HG03460 (cell line): ENCODE measurements around the gene GGT6.

Source experiments
- ATAC-seq: cut with Tn5 transposase; IDR thresholded peaks from one replicate; pipeline ENCODE4 v1.9.1; 2021; ENCODE audit not compliant: unreplicated experiment

The GGT6 gene

GRCh38 chr17:4527134-4527533, 33.2 kb downstream of the GGT6 start:
- ATAC-seq: no peak

GRCh38 chr17:4525691-4526397, 34.5 kb downstream of the GGT6 start:
- no peak for ATAC-seq

DNA sequence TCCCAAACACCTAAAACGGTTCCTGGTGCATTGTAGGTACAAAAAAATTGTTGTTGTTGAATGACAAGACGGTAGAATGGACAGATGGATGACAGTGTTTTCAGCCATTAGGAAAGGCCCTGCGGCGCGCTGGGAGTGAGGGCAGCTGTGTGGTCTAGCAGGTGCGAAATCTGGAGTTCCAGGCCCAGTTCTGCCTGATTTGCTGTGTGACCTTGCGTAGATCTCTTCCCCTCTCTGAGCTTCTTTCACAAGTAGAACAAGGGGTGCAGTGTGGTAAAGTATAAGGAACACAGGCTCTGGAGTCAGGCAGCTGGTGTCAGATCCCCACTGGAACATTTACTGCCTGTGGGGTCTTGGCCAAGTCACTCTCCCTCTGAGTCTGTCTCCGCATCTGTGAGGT, 36.4 kb downstream of the GGT6 start:
- ATAC-seq: no peak

DNA sequence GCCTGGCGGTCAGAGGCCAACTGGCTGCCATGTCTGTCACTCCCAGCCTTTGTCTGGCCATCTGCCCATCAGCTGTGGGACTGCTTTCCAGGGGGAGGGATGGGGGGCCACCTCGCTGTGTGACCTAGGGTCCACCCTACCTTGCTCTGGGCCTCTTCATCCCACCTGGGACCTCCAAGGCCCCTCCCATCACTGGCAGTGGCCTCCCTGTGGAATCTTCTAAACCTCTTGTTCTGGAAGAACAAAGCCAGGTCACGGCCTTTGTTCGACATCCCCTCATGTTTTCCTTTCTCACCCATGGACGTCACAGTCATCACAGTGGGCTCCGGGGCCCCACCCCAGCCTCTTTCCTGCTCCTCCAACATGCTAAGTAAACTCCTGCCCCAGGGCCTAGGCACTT, 37.7 kb downstream of the GGT6 start:
- no peak for ATAC-seq

DNA sequence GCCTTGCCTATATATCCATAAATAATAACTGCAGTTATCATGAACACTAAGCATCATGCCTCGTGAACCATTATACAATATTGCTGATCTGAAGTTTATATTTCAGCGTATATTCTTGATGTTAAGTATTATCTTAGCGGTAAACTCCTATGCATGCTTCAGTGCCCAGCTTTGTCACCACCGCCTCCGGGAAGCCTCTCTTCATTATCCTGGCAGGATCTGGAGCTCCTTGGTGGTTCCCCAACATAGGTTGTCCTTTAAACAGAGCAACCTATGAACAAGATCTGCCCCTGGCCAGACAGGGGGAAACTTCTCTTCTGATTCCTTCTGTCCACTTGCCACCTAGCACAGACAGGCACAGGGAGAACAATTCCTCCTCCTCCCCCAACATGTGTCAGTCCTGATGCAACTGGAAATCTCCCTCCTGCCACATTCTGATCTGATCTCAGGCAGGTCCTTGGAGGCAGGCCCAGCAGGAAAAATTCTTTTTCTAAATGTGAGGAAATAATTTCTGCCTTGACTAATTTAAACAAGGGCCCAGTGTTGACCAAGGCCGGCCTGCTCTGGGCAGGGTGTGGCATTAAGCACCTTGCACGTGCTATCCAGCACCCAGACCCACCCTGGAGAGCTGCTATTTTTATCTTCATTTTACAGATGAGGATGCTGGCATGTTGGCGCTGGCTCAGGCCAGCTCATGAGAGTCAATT, 39.3 kb downstream of the GGT6 start:
- ATAC-seq: no peak

DNA sequence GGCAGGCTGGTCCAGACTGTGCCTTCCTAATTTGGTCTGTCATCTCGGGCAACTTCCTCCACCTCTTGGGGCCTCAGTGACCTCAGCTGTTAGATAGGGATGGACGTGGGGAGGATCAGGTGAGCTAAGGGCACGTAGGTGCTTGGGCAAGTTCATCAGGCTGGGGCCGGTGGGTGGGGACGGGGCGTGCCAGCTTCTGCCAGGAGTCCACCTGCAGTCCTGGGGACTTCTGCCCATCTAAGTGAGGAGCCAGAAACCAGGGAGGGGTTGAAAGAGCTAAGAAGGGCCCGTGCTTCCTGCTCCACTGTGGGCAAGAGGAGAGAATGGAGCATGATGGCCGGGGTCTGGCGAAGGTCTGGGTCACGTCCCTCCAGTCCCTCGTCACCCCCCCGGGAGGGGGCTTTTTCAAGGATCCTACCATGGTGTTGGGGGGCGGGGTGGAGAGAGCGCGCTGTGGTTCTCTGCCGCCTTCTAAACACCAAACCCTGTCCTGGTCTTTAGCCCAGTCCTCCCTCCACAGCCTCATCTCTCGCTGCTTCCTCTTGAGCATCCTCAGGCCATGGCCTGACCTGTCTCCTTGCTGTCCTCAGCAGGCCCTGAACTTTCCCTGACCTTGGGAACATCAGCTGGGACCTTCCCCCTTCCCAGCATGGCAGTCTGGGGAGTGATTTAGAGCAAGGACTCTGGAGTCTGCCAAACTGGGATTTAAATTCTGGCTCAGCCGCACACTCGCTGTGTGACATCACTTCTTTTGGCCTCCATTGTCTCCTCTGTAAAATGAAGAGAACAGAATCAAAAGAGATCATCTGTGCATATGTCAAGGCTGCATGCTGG, 40.1 kb downstream of the GGT6 start:
- no peak for ATAC-seq

- no peak for ATAC-seq
Observed at GRCh38 chr17:4519361-4519788, 41.0 kb downstream of the GGT6 start.

DNA sequence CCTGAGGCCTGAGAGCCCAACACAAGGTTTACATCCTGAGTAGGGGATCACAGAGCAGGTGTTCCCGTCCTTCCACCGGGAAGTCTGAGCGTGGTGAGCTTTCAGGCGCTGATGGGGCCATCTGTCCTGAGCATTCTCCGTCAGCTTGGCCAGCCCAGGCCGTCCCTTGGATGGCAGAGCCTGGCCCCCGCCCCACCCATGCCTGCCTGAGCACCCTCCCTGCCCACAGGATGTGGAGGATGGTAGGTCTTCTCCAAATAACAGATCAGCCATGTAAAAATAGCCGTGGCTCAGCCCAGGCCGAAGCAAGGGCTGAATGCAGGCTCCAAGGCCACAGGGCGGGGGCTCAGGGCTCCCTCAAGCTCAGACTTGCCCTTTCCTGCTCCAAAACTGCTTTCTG, 41.5 kb downstream of the GGT6 start:
- no peak for ATAC-seq

DNA sequence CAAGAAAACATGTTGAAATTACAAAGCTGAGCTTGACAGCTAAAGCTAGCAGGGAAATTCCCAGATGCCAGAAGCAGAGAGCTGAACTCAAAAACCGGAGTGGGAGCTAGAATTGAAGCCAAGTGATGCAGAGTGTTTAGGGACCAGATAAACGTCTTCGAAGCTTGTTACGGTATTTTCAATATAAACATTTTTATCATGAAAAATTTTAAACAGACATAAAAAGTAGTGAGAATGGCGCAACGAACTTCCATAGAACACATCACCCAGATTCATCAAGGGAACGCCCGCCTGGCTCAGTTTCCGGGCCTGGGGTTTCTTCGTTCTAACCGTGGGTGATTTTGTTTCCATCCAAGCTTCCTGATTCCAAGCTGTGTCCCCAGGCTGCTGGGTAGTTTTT, 43.6 kb downstream of the GGT6 start:
- no peak for ATAC-seq

DNA sequence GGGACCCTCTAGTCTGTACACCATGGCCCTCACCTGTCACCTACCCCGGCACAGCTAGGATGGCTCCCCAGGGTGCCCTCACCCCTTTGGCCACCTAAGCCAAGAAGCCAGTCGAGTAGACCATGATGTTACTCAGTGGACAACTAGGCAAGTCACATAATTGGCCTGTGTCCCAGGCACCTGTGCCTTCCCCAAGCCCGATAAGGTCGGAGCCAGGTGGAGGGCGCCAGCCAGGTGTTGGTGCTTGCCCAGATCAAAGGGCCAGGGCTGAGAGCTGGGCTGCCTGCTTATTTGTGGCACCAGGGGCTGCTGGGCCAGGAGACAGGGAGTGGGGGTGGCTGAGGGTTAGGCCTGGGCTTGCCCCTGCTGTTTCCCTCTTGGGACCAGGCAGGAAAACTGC, 44.9 kb downstream of the GGT6 start:
- ATAC-seq: no peak

- no peak for ATAC-seq
Observed at GRCh38 chr17:4514779-4515178, 45.6 kb downstream of the GGT6 start.

DNA sequence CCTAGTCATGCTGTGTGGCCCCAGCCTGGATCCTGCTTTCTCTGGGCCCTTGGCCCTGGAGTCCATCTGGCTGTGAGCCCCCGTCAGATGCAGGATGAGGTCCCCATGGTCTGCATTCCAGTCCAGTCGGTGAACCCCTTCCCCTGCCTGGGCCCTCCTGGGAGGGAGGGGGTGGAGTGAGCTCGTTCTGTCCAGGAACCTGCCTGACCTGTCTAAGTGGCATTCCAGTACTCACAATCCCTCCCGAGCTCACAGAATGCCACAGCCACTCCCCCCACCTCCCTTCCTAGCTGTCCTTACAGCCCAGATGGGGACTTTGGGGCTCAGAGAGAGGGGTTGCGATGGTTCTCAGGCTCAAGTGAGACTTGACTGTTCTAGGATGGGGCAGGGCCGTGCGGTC, 46.2 kb downstream of the GGT6 start:
- ATAC-seq: no peak

DNA sequence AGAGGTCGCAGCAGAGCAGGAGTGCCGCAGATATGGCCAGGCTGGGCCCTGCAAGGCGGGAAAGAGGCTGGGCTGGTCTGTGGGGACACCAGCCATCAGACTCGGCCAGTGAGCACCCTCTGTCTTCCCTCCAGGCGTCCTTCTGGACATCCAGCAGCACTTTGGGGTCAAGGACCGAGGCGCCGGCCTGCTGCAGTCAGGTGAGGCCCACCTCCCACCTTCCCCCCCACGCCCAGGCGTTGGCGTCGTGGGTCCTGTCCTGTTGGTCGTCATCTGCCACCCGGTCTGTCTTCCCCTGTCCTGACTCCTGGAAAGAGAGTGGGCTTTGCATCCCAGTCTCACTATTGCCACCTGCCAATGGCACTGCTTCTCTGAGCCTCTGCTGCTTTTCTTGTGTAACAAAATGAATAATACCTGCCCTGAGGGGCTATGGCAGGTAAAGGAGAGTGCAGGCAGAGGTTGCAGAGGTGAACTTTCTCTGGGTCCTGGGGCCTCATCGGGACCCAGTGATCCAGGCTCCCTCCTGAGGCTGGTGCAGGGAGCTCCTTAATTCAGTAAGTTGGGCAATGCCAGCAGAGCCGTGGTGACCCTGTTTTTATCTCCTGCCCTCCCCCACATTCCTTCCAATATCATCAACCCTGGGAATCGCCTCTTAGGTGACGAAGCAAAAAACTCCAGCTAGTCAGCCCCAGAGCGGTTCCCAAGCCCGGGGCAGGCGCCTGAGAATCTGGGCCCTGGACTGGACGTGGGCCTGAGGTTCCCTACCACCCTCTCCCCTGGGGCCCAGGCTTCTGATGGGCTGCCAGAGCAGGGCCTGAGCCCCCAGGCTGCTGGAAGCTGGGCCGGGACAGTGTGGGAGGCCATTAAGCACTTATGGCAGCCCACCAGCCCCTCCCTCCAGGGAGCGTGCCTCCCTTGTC, 47.0 kb downstream of the GGT6 start:
- ATAC-seq: no peak

DNA sequence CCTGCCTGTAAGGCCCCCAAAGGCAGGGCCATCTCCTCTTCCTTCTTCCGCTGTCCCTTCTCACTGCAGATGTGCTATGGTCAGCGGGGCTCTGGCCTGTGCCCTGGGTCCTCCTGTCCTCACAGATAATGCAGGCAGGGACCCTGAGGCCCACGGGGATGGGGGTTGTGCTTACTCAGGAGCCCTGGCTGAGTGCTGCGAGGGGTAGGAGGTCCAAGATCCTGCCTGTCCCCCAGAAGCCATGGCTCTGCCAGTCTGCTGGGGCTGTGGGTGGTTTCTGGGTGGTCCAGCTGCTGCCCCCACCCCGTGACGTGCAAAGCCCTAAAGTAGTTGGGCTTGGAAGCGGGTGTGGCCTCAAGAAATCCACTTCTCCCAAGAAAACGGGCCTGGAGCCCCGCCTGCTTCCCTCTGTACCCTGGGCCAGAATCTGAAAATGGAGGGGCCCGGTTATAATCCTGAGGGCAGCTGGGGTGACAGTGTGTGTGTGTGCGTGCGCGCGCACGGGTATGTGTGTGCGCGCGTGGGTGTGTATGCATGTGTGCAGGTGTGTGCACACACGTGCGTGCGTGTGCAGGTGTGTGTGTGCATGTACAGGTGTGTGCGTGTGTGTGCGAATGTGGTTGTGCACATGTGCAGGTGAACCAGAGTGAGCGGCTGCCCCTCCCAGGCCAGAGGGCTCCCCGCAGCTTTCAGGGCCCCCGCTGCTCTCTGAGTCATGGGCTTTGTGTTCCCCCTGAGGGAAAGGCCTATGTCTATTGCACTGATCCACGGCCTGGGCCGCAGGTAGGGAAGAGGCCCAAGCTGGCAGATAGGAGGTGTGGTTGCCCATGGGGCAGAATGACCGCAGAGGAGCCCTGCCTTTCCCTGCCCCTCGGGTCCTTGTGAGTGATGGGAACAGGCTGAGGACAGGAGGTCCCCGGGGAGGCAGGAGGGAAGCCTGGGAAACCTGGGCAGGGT, 47.9 kb downstream of the GGT6 start:
- ATAC-seq: no peak

GRCh38 chr17:4511199-4511932, 49.0 kb downstream of the GGT6 start:
- ATAC-seq: no peak

DNA sequence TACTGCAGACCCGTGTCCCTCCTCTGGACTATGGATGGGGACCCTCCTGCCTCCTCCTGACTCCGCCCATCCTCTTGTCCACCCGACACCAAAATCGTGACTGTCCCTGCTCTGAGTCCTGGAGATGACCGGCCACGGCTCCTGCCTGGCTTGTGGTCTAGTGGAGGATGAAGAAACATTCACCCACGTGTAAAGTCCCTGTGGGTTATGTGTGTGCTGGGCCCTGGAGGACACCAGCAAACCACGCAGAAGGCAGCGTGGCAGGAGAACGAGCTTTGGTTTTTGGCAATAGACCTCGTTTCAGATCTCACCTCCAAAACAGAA, 49.8 kb downstream of the GGT6 start:
- ATAC-seq: no peak

DNA sequence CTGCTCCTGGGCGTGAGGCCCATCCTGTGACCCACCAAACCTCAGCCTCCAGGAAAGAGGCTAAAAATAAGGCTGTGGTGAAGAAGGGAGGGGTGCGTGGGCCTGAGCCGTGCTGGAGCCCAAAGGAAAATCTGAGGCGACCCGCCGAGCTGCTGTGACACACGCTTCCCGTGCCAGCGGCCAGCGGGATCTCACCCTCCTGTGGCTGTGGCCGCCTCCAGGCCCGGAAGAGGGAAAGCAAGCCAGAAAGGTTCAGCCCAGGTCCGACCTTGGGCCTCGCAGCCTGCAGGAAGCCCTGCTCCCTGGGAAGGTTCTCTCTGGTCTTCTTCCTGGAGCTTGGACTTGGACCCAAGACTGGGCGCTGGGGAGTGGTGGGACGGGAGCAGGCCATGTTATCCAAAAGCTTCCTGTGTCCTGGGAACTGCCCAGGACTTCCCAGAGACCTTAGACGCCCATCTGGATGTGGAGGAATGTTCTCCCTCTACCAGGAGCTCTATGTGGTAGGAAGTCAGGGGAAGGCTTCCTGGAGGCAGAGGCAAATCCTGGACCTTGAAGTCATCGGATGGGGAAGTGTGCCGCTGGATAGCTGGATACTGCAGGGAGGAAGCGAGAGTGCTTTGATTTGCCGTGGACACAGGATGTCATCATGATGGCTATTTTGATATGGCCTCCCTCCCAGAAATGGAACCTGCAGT, 50.3 kb downstream of the GGT6 start:
- no peak for ATAC-seq

- ATAC-seq: no peak
Observed at GRCh38 chr17:4509401-4509800, 51.0 kb downstream of the GGT6 start.

DNA sequence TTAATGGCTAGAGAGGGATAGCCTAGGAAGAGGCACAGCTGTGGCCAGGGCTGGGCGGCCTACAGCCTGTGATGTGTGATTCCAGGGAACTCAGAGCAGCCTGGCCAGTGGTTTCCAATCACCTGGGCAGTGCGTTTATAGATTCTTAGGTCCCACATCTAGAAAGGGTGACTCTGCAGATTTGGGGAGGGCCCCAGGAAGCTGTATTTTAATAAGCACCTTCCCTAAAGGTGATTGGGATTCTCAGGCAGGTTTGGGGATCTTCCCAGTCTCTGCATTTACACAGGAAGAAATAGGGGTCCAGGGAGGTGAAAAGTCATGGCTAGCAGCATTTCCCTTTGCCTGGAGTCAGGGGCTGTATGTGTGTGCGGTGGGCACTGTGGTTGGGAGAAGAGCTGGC, 52.2 kb downstream of the GGT6 start:
- no peak for ATAC-seq
